ENCODE data around the gene SCAMP2.

- TF ChIP-seq CTCF (IDR thresholded peaks at IDR 0.05) (no peak), POLR2A (IDR thresholded peaks at IDR 0.05) (no peak)
Observed at GRCh38 chr15:74908635-74909034, 35.5 kb upstream of the SCAMP2 start.
